H1 (cell line): Measurements from ENCODE around the gene NINJ2. TPM values are rescaled to one million over a fixed set of nuclear protein-coding genes. Genes with fewer than 3 reads are reported as not detected.
A peak's percentile ranks its signal among the peaks of the same experiment; 100 is the strongest.

Source experiments
- CTCF ChIA-PET: fragments of 300-600 bp; sonication (Branson Sonifier 250); formaldehyde crosslinking; loops from one replicate; lab custom pipeline; 2021; ENCODE audit not compliant: partially characterized antibody; lab: Charles Lee
- POLR2A ChIA-PET: fragments of 300-600 bp; sonication (Branson Sonifier 250); formaldehyde crosslinking; loops from one replicate; lab custom pipeline; 2021; ENCODE audit warnings: inconsistent platforms; ENCODE audit not compliant: partially characterized antibody; lab: Charles Lee
- DNase-seq, 2 experiments: peaks; one replicate each; pipeline versions ENCODE4 v3.0.0 to v3.0.0-alpha.2; 2010 to 2022; ENCODE audit warnings: low spot score in 2 of 2, low read depth in 1 of 2, mixed read lengths in 1 of 2
- FAIRE-seq: peaks from 2 replicates; lab custom pipeline; 2011; peaks lifted over from hg19 to GRCh38; lab: Jason Lieb, UNC
- H2AFZ ChIP-seq: 2 replicates; pipeline ENCODE4 v1.8.1; 2012; ENCODE audit warnings: low read length, inconsistent platforms
- H2AK5ac ChIP-seq: 2 replicates; pipeline ENCODE4 v1.6.1; 2013; ENCODE audit warnings: low read depth, low read length
- H2BK120ac ChIP-seq: replicated peaks from 2 replicates; pipeline ENCODE3; 2013; ENCODE audit warnings: low read depth, low read length, inconsistent platforms
- H2BK12ac ChIP-seq: 2 replicates; pipeline ENCODE4 v1.6.1; 2013; ENCODE audit warnings: low read depth, low read length
- H2BK15ac ChIP-seq: 2 replicates; pipeline ENCODE4 v1.6.1; 2013; ENCODE audit warnings: low read length
- H2BK20ac ChIP-seq: 2 replicates; pipeline ENCODE4 v1.6.1; 2013; ENCODE audit warnings: low read length
- H2BK5ac ChIP-seq: 2 replicates; pipeline ENCODE4 v1.6.1; 2013; ENCODE audit warnings: low read depth, low read length
- H3K14ac ChIP-seq: 2 replicates; pipeline ENCODE4 v1.6.1; 2013; ENCODE audit warnings: inconsistent platforms; ENCODE audit not compliant: insufficient read length
- H3K18ac ChIP-seq: 2 replicates; pipeline ENCODE4 v1.6.1; 2013; ENCODE audit warnings: low read length; ENCODE audit errors: extremely low read depth
- H3K23ac ChIP-seq: 2 replicates; pipeline ENCODE4 v1.6.1; 2013; ENCODE audit warnings: inconsistent platforms; ENCODE audit not compliant: insufficient read length
- H3K23me2 ChIP-seq: 2 replicates; pipeline ENCODE4 v1.6.1; 2013; ENCODE audit warnings: low read depth, low read length
- H3K27ac ChIP-seq: 2 replicates; pipeline ENCODE4 v1.6.1; 2011; ENCODE audit warnings: low read depth, low read length, inconsistent platforms
- H3K27me3 ChIP-seq, 4 experiments: replicated peaks in 1 of 4; 1 replicate in 1 of 4; 2 replicates in 3 of 4; pipeline versions ENCODE4 v1.6.1 to v1.8.1; 2011 to 2013; ENCODE audit warnings: low read length in 3 of 4, mild to moderate bottlenecking in 3 of 4, inconsistent platforms in 2 of 4, mixed read lengths in 2 of 4, moderate library complexity in 1 of 4; ENCODE audit not compliant: control insufficient read depth in 3 of 4, insufficient read depth in 3 of 4; ENCODE audit errors: extremely low read depth in 1 of 4
- H3K36me3 ChIP-seq, 4 experiments: 2 replicates each; pipeline versions ENCODE4 v1.6.1 to v1.8.1; 2011 to 2013; ENCODE audit warnings: mild to moderate bottlenecking in 4 of 4, low read length in 3 of 4, moderate library complexity in 2 of 4, control low read depth in 1 of 4, inconsistent platforms in 1 of 4; ENCODE audit not compliant: insufficient read depth in 4 of 4, control insufficient read depth in 2 of 4
- H3K4ac ChIP-seq: replicated peaks from 2 replicates; pipeline ENCODE3; 2013; ENCODE audit warnings: low read length, low read depth, mixed read lengths, inconsistent platforms; ENCODE audit not compliant: insufficient read length
- H3K4me1 ChIP-seq, 4 experiments: replicated peaks in 1 of 4; 1 replicate in 1 of 4; 2 replicates in 3 of 4; pipeline versions ENCODE4 v1.6.1 to v1.8.1; 2011 to 2013; ENCODE audit warnings: low read length in 3 of 4, inconsistent platforms in 2 of 4, mixed read lengths in 1 of 4; ENCODE audit not compliant: insufficient read depth in 4 of 4, control insufficient read depth in 3 of 4
- H3K4me2 ChIP-seq, 2 experiments: 2 replicates each; pipeline versions ENCODE4 v1.6.1 to v1.8.1; 2011 to 2013; ENCODE audit warnings: low read depth in 2 of 2, low read length in 2 of 2, control low read depth in 1 of 2, inconsistent platforms in 1 of 2, mild to moderate bottlenecking in 1 of 2; ENCODE audit not compliant: insufficient read depth in 1 of 2
- H3K4me3 ChIP-seq, 4 experiments: fragments of 200-600, 300-600 bp in 1 of 4; sonication (generic), shearing (Covaris generic), sonication (Bioruptor Twin) in 1 of 4; 2 replicates each; pipeline versions ENCODE4 v1.5.1 to v1.8.1; 2011 to 2016; ENCODE audit warnings: low read length in 4 of 4, low read depth in 3 of 4, control low read depth in 2 of 4, inconsistent platforms in 2 of 4, mild to moderate bottlenecking in 2 of 4, mixed read lengths in 1 of 4, moderate library complexity in 1 of 4; ENCODE audit not compliant: insufficient read depth in 2 of 4; ENCODE audit errors: extremely low read depth in 1 of 4
- H3K56ac ChIP-seq: replicated peaks from 2 replicates; pipeline ENCODE3; 2013; ENCODE audit warnings: low read depth, mild to moderate bottlenecking, mixed read lengths, low read length, inconsistent platforms; ENCODE audit not compliant: insufficient read length
- H3K79me1 ChIP-seq: 2 replicates; pipeline ENCODE4 v1.6.1; 2013; ENCODE audit warnings: low read depth, low read length, control low read depth
- H3K79me2 ChIP-seq, 2 experiments: 2 replicates each; pipeline versions ENCODE4 v1.6.1 to v1.8.1; 2012 to 2013; ENCODE audit warnings: low read length in 2 of 2, mild to moderate bottlenecking in 2 of 2, inconsistent platforms in 1 of 2; ENCODE audit not compliant: insufficient read depth in 2 of 2, control insufficient read depth in 1 of 2
- H3K9ac ChIP-seq, 4 experiments: replicated peaks in 1 of 4; 1 replicate in 1 of 4; 2 replicates in 3 of 4; pipeline versions ENCODE4 v1.6.1 to v1.8.1; 2011 to 2013; ENCODE audit warnings: low read depth in 3 of 4, low read length in 3 of 4, control low read depth in 2 of 4, mild to moderate bottlenecking in 2 of 4, moderate library complexity in 2 of 4, inconsistent platforms in 1 of 4; ENCODE audit errors: extremely low read depth in 1 of 4
- H3K9me3 ChIP-seq, 2 experiments: 2 replicates each; pipeline versions ENCODE4 v1.6.1 to v1.8.1; 2012 to 2013; ENCODE audit warnings: mild to moderate bottlenecking in 2 of 2, moderate library complexity in 2 of 2, control low read depth in 1 of 2, inconsistent platforms in 1 of 2, low read depth in 1 of 2, low read length in 1 of 2, mixed read lengths in 1 of 2; ENCODE audit not compliant: insufficient read depth in 2 of 2
- H4K20me1 ChIP-seq, 2 experiments: replicated peaks in 1 of 2; 2 replicates each; pipeline versions ENCODE3 to v1.8.1; 2011 to 2013; ENCODE audit warnings: inconsistent platforms in 2 of 2, low read length in 2 of 2, mild to moderate bottlenecking in 1 of 2; ENCODE audit not compliant: insufficient read depth in 2 of 2, control insufficient read depth in 1 of 2
- H4K5ac ChIP-seq: 2 replicates; pipeline ENCODE4 v1.6.1; 2013; ENCODE audit warnings: low read length, low read depth, mixed read lengths, inconsistent platforms; ENCODE audit not compliant: insufficient read length
- H4K8ac ChIP-seq: 2 replicates; pipeline ENCODE4 v1.8.0; 2013; ENCODE audit warnings: mild to moderate bottlenecking, moderate library complexity, low read length, inconsistent platforms; ENCODE audit not compliant: insufficient read depth; ENCODE audit errors: extremely low read depth
- H4K91ac ChIP-seq: replicated peaks from 2 replicates; pipeline ENCODE3; 2013; ENCODE audit warnings: low read length, mixed read lengths, inconsistent platforms; ENCODE audit not compliant: insufficient read length
- HDAC2 ChIP-seq, 2 experiments: fragments of 300-600 bp in 1 of 2; sonication (generic) in 1 of 2; IDR thresholded peaks; 2 replicates each; pipeline ENCODE4 v1.6.1; 2011 to 2012; ENCODE audit warnings: low read depth in 2 of 2, low read length in 2 of 2, mild to moderate bottlenecking in 2 of 2, moderate library complexity in 2 of 2, borderline replicate concordance in 1 of 2, inconsistent platforms in 1 of 2
- KDM4A ChIP-seq: IDR thresholded peaks from one replicate; pipeline ENCODE4 v1.7.1; 2012; ENCODE audit warnings: low read depth, mild to moderate bottlenecking, moderate library complexity, low read length, inconsistent platforms; ENCODE audit not compliant: severe bottlenecking
- POLR2AphosphoS5 ChIP-seq: IDR thresholded peaks from 2 replicates; pipeline ENCODE4 v1.6.1; 2011; ENCODE audit warnings: low read depth, low read length
- SAP30 ChIP-seq: fragments of 300-600 bp; sonication (generic); IDR thresholded peaks from 2 replicates; pipeline ENCODE4 v1.7.1; 2012; ENCODE audit warnings: low read length, moderate library complexity, mild to moderate bottlenecking, inconsistent platforms; ENCODE audit not compliant: insufficient read depth, insufficient replicate concordance
- SIRT6 ChIP-seq: IDR thresholded peaks from one replicate; pipeline ENCODE4 v1.7.1; 2012; ENCODE audit warnings: low read length, inconsistent platforms
- WGBS, 2 experiments: shearing (Covaris generic) in 1 of 2; methylation state at CpG; one replicate each; pipeline versions ENCODE4 v1.1.6 to v1.1.7; 2013 to 2015; ENCODE audit warnings: low lambda C conversion rate in 2 of 2, mixed read lengths in 2 of 2, inconsistent platforms in 1 of 2, low coverage in 1 of 2, missing lambda C conversion rate in 1 of 2; ENCODE audit not compliant: insufficient replicate concordance in 2 of 2, insufficient coverage in 1 of 2, insufficient read length in 1 of 2; ENCODE audit errors: extremely low coverage in 1 of 2, missing lambda C conversion rate in 1 of 2; 5-methylcytosine and 5-hydroxymethylcytosine counted together
- polyA plus RNA-seq, 7 experiments: library from polyadenylated mRNA; depleted of rRNA in 3 of 7; stranded (reverse) in 5 of 7; unstranded in 2 of 7; fragments of >200 nt in 5 of 7; fragments of 200-250 nt in 2 of 7; gene quantifications; 1 replicate in 5 of 7; 2 replicates in 1 of 7; 4 replicates in 1 of 7; pipeline versions ENCODE4 v1.2.1 to v1.2.3, GENCODE V29; 2011 to 2013; ENCODE audit warnings: missing spikeins in 2 of 7, mixed read lengths in 2 of 7
- total RNA-seq: library from RNA; stranded (reverse); fragmentation: NEBNext Ultra II Directional; extraction: Animal tissue kit (Norgen Biotek cat#: 25700); gene quantifications from 2 replicates; pipeline ENCODE4 v1.2.1, GENCODE V29; 2021
- TF ChIP-seq, protein P1 (sequence below): IDR thresholded peaks from 2 replicates; pipeline ENCODE4 v1.6.1; 2012; ENCODE audit warnings: inconsistent platforms

The NINJ2 gene
- total and polyA plus RNA-seq, 2 of the 8 experiments (the other 6 are each of a cell fraction or from before 2014, with no cell fraction given): 1.4 TPM; not detected in 1

DNA sequence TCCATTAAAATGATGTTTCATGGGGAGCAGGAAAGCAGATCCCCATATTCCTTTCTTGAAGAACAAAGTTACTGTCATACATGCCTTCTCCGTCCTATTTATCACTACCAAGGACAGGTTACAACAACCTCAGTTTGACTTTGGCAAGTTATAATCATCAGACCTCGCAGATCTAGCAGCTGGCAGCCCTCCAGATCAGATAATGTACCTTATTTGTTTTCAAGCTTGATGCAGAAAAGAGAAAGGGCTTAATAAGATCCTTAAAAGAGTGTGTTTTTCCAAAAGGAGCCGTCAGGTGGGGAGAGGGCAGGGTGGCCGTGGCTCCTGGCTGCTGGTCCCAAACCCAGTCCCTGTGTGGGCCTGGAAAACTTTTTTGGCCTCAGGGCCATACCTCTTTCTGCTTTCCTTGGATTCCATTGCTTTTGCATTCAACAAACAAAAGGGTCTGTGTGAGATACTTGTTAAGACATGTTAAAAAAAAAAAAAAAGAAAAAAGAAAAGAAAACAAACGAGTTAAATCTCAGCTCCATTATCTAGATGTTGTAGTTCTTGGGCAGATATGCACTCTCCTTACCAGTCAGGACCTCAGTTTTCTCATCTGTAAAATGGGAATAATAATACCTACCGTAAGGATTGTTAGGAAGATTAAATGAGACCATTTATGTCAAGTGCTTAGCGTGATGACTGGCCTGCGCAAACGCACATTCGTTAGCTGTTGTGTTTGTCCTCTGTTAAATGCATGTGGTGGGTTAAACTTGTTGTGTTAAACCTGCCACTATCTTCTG lies 138.9 kb downstream of the NINJ2 start:
- Histone ChIP-seq H4K5ac (no peak overlapping the region), H3K9ac (no peak overlapping the region), H4K8ac (no peak overlapping the region), H3K36me3 (no peaks in the 10 kb centered on the region), H3K27ac (no peak overlapping the region), H4K91ac (no peak overlapping the region), H3K56ac (no peak overlapping the region), H2BK15ac (peak overlapping the region; percentile 46; the same call in 1 of the 2 replicates), H3K14ac (no peak overlapping the region), H3K4ac (no peak overlapping the region), H3K79me1 (peaks cover 3% of the 10 kb centered on the region), H2AFZ (no peak overlapping the region), H2BK5ac (no peak overlapping the region), H2BK20ac (no peak overlapping the region), H3K23ac (no peak overlapping the region), H3K27me3 (no peaks in the 10 kb centered on the region), H3K79me2 (no peaks in the 10 kb centered on the region), H2BK12ac (no peak overlapping the region), H3K4me2 (no peak overlapping the region), H4K20me1 (peaks cover 0 to 2% of the 10 kb centered on the region in 2 experiments), H2BK120ac (no peak overlapping the region), H3K4me3 (no peak overlapping the region), H3K4me1 (peaks cover 0 to 5% (median 0%) of the 10 kb centered on the region in 4 experiments; a peak in 1 of 7 replicates), H3K18ac (no peak overlapping the region; the same call in 1 of the 2 replicates), H2AK5ac (no peak overlapping the region), H3K23me2 (no peaks in the 10 kb centered on the region), H3K9me3 (peaks cover 0 to 4% of the 10 kb centered on the region in 2 experiments; a peak in 3 of 4 replicates)
- DNase-seq (no peak), FAIRE-seq (no peak)
- POLR2A ChIA-PET: no interaction called here
- WGBS, 2 experiments: 95% methylated on average over 9 of the region's 10 CpGs; no CpG with 5 or more reads in 1 of the 2 experiments
- CTCF ChIA-PET: interaction anchor here (0.6 to 2.3 kb wide), 4 partner anchors 12 to 175 kb away, joined by 3 to 6 read pairs (median 3); no protein-coding TSS in a partner anchor
- TF ChIP-seq SAP30: no peak
- TF ChIP-seq POLR2AphosphoS5: no peak
- TF ChIP-seq HDAC2 (IDR thresholded peaks at IDR 0.05; ENCODE audit: borderline replicate concordance in 1 of 2, low read depth in 2 of 2, low read length in 2 of 2): no peak
- no peak for TF ChIP-seq SIRT6
- TF ChIP-seq KDM4A: no peak
- TF ChIP-seq, protein P1, sequence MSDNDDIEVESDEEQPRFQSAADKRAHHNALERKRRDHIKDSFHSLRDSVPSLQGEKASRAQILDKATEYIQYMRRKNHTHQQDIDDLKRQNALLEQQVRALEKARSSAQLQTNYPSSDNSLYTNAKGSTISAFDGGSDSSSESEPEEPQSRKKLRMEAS: no peak
